Thoracic aorta (tissue), 2 donors: Measurements from ENCODE around the gene TMEM127. TPM values are rescaled to one million over a fixed set of nuclear protein-coding genes. Genes with fewer than 3 reads are reported as not detected.
"Not testable (repeated sequence)": the region's sequence is repeated elsewhere in the genome, so short reads cannot be mapped to it uniquely, and the experiment has no call there.

Source experiments
- ATAC-seq: fragments of 150-250 bp; one replicate; pipeline ENCODE4 v1.8.0; 2017; ENCODE audit warnings: low read depth; ENCODE audit not compliant: insufficient number of reproducible peaks, low FRiP score
- DNase-seq: peaks from one replicate; pipeline ENCODE4 v3.0.0-alpha.2; 2020; ENCODE audit warnings: low spot score
- H3K27ac ChIP-seq, 2 donors: fragments of 200-600 bp; sonication (generic); 1 replicate in 1 of 2; 2 replicates in 1 of 2; pipeline ENCODE4 v1.5.1; 2016; ENCODE audit warnings: mild to moderate bottlenecking in 2 of 2, moderate library complexity in 2 of 2
- H3K27me3 ChIP-seq: fragments of 200-600 bp; sonication (generic); replicated peaks from 2 replicates; pipeline ENCODE4 v1.6.0; 2016; ENCODE audit warnings: mild to moderate bottlenecking; ENCODE audit not compliant: insufficient read depth
- H3K36me3 ChIP-seq: fragments of 200-600 bp; sonication (generic); one replicate; pipeline ENCODE4 v1.5.1; 2016
- H3K4me1 ChIP-seq, 2 donors: fragments of 200-600 bp; sonication (generic); 1 replicate in 1 of 2; 2 replicates in 1 of 2; pipeline versions ENCODE4 v1.5.1 to v1.6.0; 2016; ENCODE audit warnings: low read depth in 2 of 2, mild to moderate bottlenecking in 1 of 2; ENCODE audit not compliant: control insufficient read depth in 1 of 2
- H3K4me3 ChIP-seq: fragments of 200-600 bp; sonication (generic); 2 replicates; pipeline ENCODE4 v1.5.1; 2016; ENCODE audit warnings: mild to moderate bottlenecking
- H3K9me3 ChIP-seq: fragments of 200-600 bp; sonication (generic); 2 replicates; pipeline ENCODE4 v1.5.1; 2016
- total RNA-seq, 2 donors: library from RNA; depleted of rRNA; stranded (reverse); fragments of >200 nt; gene quantifications; one replicate each; pipeline versions ENCODE4 v1.1.0 to v1.2.3, GENCODE V29; 2016
- TF ChIP-seq, protein P1 (sequence below): fragments of 200-600 bp; sonication (generic); IDR thresholded peaks from one replicate; pipeline ENCODE4 v1.5.1; 2019; ENCODE audit warnings: antibody characterized with exemption

Gene TMEM127
- total RNA-seq, 2 donors from 2014 or later: 50.8 to 52.4 TPM

DNA sequence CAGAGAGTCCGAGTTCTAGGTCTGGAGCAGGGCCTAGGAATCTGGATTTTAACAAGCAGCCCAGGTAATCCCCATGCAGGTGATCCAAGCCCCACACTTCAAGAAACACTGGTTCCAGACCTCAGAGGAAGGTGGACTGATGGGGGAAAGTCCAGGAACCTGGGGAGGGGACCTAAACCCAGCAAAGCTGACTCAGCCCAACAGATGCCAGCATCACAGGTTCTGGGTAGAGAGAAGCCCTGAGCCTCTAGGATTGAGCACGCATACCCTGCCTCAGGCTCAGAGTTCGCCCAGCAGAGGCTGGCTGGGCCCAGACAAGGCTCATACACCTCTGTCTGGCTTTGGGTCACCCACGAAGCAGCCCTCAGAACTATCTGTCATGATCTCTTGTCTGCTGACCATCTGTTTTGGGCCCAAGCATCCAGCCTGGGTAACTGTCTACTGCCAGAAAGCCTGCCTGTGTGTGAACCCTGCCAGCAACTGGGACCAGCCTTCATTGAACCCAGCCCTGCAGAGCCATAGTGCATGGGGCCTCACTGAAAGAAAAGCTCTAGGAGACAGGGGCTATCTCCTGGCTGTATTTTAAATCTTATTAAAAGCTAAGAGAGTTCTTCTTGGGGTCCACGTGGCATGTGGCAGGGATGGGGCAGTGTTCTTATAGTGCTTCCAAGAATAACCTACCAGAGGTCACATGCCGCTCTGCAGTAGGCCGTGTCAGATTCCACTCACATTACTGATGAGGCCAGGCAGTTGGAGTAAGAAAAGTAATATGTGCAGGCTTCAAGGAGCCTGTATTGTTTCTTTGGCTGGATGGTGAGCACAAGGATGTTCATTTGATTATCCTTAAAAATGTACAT lies 7.4 kb downstream of the TMEM127 start:
- Histone ChIP-seq H3K9me3 (no peaks in the 10 kb centered on the region), H3K4me1 (peaks cover 46 to 60% of the 10 kb centered on the region in 2 donors), H3K36me3 (peaks cover 30% of the 10 kb centered on the region), H3K27ac (peak overlapping the region; percentile 87 to 89), H3K27me3 (no peaks in the 10 kb centered on the region), H3K4me3 (no peak overlapping the region)
- ATAC-seq: no peak
- DNase-seq: no peak
- TF ChIP-seq, protein P1, sequence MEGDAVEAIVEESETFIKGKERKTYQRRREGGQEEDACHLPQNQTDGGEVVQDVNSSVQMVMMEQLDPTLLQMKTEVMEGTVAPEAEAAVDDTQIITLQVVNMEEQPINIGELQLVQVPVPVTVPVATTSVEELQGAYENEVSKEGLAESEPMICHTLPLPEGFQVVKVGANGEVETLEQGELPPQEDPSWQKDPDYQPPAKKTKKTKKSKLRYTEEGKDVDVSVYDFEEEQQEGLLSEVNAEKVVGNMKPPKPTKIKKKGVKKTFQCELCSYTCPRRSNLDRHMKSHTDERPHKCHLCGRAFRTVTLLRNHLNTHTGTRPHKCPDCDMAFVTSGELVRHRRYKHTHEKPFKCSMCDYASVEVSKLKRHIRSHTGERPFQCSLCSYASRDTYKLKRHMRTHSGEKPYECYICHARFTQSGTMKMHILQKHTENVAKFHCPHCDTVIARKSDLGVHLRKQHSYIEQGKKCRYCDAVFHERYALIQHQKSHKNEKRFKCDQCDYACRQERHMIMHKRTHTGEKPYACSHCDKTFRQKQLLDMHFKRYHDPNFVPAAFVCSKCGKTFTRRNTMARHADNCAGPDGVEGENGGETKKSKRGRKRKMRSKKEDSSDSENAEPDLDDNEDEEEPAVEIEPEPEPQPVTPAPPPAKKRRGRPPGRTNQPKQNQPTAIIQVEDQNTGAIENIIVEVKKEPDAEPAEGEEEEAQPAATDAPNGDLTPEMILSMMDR: no peak

DNA sequence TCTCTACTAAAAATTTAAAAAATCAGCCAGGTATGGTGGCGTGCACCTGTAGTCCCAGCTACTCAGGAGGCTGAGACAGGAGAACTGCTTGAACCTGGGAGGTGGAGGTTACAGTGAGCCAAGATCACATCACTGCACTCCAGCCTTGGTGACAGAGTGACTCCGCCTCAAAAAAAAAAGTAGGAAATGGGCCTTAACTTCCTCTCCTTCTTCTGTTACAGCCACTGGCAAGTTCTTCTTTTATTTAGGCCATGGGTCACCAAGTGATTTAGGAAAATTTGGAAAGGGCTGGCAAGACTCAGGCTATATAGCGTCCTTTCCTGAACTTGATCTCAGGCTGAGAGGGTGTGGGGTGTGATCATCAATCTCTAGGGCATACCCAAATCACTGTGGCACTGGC lies 8.1 kb downstream of the TMEM127 start:
- ATAC-seq, H3K9me3 ChIP-seq, H3K4me3 ChIP-seq, DNase-seq, H3K27me3 ChIP-seq: not testable (repeated sequence)
- Histone ChIP-seq H3K4me1 (peaks cover 45 to 57% of the 10 kb centered on the region in 2 donors), H3K27ac (peak overlapping the region; percentile 87 to 89), H3K36me3 (peaks cover 36% of the 10 kb centered on the region)

DNA sequence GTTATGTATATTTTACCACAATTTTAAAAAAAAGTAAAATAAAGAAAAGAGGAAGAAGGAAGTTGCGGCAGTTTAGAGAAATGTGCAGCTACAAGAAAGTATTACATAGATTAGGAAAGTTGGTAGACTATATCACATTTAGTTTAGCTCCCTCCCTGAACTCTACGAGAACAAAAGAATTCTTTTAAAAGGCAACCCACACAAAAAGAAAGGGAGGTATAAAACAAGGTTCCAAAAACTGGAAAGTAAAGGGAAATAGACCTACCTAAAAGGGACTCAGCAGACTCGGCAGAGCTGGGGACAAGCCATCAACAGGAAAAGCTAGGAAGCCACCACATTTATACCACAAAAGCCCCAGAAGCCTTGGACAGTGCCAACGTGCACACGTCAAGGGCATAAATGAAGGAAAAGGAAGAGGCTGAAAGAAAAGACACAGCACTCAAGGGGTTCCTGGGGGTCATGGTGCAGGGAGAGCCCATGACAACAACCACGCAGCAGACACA lies 9.1 kb downstream of the TMEM127 start:
- ATAC-seq: no peak
- no peaks in the 10 kb centered on the region for H3K27me3 ChIP-seq
- TF ChIP-seq, protein P1: no peak
- H3K36me3 ChIP-seq: peaks cover 39% of the 10 kb centered on the region
- H3K27ac ChIP-seq: peak overlapping the region; percentile 87 to 89
- H3K9me3 ChIP-seq: no peaks in the 10 kb centered on the region
- no peak overlapping the region for H3K4me3 ChIP-seq
- DNase-seq: no peak
- peaks cover 45 to 52% of the 10 kb centered on the region in 2 donors for H3K4me1 ChIP-seq

DNA sequence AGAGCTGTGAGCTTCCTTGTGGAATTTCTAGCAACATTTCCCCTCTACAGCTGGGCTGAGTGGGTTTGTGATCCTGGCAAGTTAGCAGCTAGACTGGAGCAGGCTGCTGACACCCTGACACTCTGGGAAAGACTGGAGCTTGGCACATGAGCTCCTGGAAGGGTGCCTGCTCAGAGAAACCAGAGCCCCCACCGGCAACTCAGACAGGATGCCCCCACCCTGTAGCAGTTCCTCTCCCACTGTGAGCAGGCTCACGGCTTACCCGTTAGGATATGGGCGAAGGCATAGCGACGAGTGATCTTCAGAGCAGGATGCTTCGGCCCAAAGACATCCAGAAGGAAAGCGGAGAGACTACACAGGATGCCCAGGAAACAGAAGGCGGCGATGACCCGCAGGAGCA lies 11.2 kb downstream of the TMEM127 start:
- peaks cover 39% of the 10 kb centered on the region for H3K36me3 ChIP-seq
- no peaks in the 10 kb centered on the region for H3K27me3 ChIP-seq
- peaks cover 38 to 52% of the 10 kb centered on the region in 2 donors for H3K4me1 ChIP-seq
- no peaks in the 10 kb centered on the region for H3K9me3 ChIP-seq
- H3K4me3 ChIP-seq: no peak overlapping the region
- TF ChIP-seq, protein P1: no peak
- no peak for DNase-seq
- peak overlapping the region in 1 of 2 donors; percentile 2 for H3K27ac ChIP-seq
- no peak for ATAC-seq

DNA sequence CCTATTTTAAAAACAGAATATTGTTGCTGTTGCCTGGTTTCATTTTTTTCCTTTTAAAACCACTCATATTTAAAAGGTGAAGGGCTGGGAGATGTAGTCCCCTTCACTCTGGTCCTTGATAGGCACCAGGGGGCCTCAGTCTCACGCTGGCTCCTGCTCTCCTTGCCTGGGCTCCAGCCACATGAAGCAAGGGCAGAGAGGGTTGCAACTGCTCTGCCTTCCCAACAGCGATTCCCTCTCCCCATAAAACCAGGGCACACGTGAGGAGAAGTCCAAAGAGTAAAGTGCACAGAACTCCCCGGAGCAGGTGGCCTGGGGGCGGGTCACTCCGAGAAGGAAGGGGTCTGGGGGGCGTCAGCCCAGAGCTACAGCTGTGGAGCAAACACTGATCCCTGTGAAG lies 12.8 kb downstream of the TMEM127 start:
- Histone ChIP-seq H3K27ac (no peak overlapping the region), H3K4me1 (peaks cover 22 to 38% of the 10 kb centered on the region in 2 donors)

More for the DNA sequence above, 12.8 kb downstream of the TMEM127 start:
- DNase-seq (no peak), ATAC-seq (no peak)
- Histone ChIP-seq H3K9me3 (no peaks in the 10 kb centered on the region), H3K27me3 (no peaks in the 10 kb centered on the region), H3K4me3 (no peak overlapping the region), H3K36me3 (peaks cover 39% of the 10 kb centered on the region)
- TF ChIP-seq, protein P1: no peak
